Stimulated activated CD8-positive, alpha-beta memory T cell treated with anti-CD3 and anti-CD28 coated beads, Interleukin-4, amount 100 ng/mL, for 24 hours (primary cell): ENCODE measurements around the gene KLF5.
"Not testable (repeated sequence)": the region's sequence is repeated elsewhere in the genome, so short reads cannot be mapped to it uniquely, and the experiment has no call there.

Experiments
- DNase-seq: peaks from one replicate; pipeline ENCODE4 v3.0.0-alpha.2; 2020; ENCODE audit warnings: low read depth

The KLF5 gene

DNA sequence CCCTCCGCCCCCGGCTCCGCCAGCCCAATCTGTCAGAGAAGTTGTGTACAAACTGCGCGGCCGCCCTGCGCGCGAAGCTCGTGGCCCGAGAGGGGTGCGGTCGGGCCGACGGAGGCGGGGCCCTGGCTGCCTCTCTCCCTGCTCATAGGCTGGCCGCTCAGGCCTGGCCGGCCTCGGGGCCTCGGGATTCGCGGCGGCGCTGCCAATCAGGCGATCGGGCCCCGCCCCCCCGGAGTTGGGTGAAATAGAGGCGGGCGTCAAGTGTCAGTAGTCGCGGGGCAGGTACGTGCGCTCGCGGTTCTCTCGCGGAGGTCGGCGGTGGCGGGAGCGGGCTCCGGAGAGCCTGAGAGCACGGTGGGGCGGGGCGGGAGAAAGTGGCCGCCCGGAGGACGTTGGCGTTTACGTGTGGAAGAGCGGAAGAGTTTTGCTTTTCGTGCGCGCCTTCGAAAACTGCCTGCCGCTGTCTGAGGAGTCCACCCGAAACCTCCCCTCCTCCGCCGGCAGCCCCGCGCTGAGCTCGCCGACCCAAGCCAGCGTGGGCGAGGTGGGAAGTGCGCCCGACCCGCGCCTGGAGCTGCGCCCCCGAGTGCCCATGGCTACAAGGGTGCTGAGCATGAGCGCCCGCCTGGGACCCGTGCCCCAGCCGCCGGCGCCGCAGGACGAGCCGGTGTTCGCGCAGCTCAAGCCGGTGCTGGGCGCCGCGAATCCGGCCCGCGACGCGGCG is at the start of gene KLF5:
Gene KLF5, plus strand, starts transcription at position 270 of the 724 bp plus-strand sequence. Its CDS starts 323 bp downstream, at position 593.
- DNase-seq, result peak; percentile 93

DNA sequence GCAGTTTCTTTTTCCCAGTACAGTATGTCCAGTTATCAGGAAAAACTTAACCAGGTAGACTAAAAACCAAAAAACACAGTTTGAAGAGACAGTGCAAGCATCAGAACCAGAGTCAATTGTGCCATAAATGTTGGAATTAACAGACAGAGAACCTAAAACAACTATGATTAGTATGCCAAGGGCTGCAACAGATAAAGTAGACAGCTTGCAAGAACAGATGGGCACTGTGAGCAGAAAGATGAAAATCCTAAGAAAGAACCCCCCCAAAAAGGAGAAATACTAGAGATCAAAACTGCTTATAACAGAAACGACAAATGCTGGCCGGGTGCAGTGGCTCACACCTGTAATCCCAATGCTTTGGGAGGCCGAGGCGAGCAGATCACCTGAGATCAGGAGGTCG is 47.1 kb upstream of the KLF5 start:
- DNase-seq, result no peak

- no peak for DNase-seq
These were observed 43.0 kb upstream of the KLF5 start for GRCh38 chr13:73015805-73016204.

DNA sequence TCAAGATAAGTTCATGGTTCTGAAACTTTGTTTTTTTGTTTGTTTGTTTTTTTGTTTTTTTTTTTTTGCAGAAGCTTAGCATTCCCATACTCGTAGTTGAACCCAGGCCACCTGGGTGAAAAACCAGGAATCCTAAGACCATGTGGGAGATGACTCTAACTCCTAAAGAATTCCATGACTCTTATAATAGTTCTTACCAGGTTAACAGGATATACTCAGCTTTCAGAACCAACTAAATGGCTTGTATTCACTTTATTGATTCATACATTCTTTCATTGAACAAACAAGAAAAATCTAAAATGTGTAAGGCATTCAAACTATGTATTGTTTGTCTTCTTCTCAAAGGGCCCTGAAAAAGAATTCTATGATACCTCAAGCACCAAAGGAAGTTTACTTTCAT is 40.5 kb upstream of the KLF5 start:
- no peak for DNase-seq

DNA sequence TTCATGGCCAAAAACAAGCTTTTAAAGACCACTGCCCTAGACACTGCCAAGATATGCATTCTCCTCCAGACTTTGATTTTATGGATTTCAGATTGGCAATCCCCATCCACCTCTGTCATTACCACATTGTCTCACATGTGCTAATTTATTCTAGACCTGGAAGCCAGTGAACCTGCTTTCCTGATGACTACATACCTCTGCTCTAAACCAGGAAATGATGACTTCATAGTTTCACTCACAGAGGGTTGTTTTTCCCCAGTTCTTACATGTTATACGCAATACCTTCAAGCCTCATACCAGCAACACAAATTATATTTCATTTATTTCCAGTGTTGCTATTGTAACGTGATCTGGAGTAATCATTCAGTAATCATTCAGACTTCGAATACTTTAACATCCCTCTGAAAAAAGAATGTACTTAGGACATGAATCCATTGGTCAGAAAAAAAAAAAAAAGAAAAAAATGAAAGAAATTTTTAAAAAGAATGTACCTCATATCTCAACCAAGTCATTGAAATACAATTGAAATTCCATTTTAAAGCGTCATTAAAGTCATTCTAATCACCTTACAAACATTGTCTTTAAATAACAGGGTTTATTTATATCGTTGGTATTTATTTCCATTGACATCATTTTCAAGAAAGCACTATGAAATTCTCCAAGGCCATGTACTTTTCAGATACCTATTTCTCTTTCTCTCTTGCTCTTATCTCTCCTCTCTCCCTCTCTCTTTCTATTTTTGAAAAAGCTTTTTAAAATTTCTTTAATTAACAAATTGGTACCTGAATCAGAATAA is 33.4 kb upstream of the KLF5 start:
- no peak for DNase-seq

DNA sequence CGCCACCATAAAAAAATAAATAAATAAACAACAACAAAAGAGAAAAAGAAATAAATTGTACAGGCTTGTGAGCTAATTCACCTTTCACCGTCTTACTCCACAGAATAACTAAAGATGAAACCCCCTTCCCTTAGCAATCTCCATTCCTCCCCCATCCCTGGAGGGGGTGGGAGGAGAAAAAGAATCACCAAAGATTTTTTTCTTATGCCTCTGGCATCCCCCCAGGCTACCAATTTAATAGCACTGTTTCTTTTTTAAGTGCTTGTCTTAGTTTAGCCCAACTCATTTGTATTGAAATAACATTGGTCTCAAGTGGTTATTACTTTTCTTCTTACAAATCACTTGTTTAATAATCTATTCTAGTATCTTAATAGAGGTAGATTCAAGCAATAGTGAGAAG is 23.9 kb upstream of the KLF5 start:
- DNase-seq, result no peak

- DNase-seq, result no peak
These were observed 23.1 kb upstream of the KLF5 start for GRCh38 chr13:73035660-73036059.

- no peak for DNase-seq
These were observed 22.2 kb upstream of the KLF5 start for GRCh38 chr13:73036566-73036965.

DNA sequence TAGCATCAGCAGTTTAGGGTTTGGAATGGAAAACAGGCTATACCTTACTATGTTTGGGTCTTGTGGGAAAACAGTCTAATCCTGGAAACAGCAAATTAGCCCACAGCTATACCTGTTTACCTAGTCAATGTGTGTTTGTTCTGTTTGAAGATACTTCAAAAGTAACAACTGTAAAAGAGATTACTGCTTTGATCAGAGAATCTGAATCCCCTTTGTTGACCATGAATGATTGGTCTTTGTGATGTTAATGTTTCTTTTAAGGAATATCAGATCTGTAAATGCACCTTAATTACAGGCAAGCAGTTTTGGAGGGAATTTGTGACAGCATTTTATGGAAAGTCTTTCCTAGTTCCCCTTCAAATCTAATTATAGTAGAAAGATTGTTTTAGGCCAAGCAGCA is 20.7 kb upstream of the KLF5 start:
- no peak for DNase-seq

DNA sequence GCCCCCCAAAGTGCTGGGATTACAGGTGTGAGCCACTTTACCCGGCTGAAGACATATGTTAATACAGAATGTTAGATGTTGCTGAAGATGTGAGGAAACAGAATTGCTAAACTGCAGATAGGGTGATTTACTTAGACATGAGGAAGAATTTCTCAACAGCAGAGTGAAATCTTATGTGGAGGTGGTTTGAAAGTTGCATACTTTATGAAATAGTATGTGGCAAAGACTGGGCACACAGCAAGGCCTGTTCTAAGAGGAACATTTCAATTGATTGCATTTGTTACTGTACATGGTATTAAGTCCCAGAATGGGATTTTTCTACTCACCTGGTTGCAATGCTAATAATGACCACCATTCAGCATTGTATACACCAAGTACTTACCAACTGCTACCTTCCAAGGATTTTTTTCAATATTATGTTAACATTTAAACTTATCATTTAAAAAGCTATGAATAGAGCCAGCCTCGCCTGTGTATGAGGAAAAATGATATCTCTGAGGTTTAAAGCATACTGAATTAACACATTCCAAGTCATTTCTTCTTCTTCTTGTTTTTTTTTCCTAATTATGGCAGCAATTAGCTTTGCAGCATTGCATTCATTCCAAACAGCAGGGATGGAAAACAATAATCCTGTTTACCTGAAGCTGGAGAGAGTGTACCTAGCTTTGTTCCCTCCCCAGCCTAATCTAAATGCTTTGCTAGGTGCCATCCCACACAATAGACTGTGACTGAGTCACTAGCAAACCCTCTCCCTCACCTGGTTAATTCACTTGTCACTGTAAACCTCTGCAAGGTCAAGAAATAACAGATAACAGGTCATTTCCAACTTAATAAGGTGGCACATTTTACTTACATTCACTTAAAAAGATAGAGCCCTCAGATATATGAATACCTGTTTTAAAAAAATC is 19.4 kb upstream of the KLF5 start:
- no peak for DNase-seq

DNA sequence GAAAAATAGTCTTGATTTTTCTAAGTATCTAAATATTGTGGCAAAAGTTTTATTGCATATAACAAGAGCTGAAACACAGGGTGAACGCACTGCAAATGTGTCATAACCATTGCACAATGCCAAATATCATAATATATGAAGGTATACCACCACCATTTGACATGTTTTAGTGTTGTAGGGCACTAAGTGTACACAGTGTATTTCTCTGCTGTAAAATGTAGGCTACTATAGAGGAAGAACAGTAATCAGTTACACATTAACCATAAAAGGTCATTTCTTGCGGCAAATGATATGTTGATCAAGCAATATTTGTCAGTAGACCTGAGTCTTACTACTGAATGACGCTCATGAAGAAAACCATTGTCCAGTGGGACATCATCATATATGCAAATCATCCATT is 18.3 kb upstream of the KLF5 start:
- no peak for DNase-seq

GRCh38 chr13:73040968-73041596 is 17.7 kb upstream of the KLF5 start:
- DNase-seq, result no peak

DNA sequence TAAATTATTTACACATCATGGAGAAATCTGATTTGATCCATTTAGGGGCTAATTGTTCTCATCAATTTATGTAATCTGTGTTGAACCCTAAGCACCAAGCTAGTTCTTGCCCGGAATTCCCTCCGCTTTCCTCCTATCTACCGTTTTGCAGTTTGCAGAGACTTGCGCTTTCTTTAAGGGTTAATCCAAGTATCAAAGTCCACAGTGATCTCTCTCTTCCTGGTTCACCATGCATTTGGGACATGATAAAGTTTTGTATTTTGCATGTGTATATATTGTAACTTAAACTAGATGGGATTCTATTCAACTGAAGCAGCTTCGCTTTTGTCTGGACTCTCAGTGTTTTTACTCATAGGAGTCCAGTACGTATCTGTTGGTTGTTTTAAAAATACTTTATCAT is 13.8 kb upstream of the KLF5 start:
- DNase-seq, result no peak

DNA sequence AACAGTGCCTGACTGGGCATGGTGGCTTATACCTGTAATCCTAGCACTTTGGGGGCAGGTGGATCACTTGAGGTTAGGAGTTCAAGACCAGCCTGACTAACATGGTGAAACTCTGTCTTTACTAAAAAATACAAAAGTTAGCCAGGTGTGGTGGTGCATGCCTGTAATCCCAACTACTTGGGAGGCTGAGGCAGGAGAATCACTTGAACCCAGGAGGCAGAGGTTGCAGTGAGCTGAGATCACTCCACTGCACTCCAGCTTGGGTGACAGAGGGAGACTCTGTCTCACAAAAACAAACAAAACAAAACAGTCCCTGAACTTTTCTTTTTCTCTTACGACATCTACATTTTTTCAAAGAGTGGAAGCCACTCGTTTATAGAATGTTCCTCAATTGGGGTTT is 10.2 kb upstream of the KLF5 start:
- DNase-seq, result not testable (repeated sequence)

DNA sequence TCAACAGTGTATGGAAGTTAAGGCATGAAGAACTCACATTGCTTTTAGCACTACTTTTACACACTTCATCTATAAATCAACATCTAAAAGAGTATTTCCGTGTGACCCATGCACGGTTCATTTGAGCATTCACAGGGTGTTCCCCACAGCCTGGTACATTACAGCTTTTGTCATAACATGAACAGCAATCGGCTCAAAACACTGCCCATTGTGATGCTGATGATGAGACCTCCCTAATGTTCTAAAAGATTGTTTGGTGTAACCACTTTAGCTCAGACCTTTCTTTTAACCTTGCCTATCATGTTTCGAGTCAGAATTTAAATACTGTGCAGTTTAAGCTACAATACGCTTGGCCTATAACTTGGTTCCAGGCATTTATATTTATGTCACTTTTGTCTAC is 4.1 kb upstream of the KLF5 start:
- DNase-seq, result no peak

DNA sequence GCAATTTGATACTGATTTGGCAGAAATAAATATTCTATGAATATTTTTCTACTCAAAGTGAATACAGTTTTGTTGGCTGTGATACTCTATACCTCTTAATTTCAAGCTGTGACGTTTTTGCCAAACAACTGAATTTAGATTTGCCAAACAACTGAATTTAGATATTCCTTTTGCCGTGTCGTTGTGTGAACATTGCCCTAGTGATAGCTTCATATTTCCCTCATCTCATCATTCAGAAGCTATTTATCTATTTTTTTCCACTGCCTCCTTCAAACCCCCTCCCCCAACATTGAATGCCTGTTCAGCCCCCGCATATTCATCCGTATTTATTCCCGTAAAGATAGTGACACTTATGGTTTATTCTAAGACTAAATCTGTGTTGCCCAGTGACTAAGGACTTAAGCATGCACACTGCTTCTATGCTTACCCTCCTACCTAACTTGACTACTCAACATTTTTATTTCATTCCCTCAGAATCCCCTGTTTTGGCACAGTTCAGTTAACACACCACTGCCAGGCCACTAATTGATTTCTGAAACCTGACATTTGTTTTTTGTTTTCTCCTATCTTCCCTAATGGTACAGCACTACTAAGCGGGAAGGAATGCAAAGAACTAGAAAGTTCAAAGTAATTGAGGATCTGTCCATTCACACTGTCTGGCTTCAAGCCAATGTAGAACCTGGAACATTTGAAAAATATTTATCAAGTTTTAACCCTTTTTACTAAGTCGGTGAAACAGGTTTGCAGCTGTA is 2.8 kb upstream of the KLF5 start:
- DNase-seq, result no peak

DNA sequence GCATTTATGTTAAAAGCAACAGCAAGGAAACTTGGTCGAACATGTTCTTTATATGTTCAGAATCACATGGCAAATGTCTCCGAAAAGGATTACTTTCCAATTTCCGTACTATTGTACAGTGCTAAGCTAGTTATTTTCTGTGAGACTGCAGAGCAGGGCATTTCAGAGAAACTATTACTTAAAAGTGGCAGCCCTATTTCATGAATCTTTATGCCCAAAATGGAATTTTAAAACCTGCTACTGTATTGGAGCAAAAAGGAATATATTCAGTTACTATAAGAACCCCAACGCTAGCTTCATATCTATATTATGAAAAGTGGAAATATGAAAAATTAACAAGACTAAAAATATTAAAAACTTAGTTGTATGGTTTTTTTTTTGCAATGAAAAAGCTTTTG is 2.2 kb upstream of the KLF5 start:
- DNase-seq, result no peak

GRCh38 chr13:73057284-73058063 is 1.3 kb upstream of the KLF5 start:
- DNase-seq, result no peak

DNA sequence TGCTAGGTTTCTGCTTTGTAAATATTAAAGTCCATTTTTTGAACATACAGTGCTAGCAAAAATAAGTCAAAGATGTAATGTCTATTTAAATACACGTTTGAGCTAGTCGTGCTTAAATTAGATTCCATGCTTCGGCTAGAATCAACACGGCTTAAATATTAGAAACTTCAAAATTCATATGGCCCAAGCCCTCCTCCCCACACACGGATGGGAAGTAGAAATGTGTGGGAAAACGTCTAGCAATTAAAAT is 816 bp upstream of the KLF5 start:
- DNase-seq, result no peak

DNA sequence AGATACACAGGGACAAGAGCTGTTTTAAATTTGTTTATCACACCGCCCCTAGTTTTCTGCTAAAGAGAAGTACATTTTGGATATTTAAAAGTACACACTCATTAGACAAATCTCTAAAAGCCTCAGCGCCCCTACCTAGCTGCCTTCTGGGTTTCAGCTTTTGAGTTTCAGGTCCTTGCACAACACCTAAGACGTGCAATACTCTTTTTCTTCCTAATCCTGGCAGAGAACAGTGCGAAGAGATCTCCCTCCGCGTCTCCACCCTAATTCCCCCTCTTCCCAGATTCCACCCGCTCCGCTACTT is 421 bp upstream of the KLF5 start:
- DNase-seq, result no peak
